Measurements from ENCODE around the gene SLC52A1.

DNA sequence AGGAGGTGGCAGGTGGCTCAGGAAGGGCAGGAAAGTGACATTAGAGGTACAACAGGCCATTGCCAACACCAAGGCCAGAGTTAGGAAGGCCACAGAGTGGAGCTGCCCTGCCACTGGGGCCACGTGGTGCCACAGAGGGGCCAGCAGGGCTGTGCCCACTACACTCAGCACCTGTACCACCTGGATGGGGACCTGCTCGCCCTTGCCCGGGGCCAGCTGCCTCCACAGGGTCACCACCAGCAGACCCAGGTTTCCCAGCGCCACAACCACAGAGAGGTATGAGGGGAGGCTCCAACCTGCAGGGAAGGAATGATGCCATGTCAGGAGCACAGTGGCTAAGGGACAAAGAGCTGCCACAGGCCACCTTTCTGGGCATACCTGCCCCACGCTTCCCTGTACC is 1.2 kb downstream of the SLC52A1 start:
- TF ChIP-seq, protein P1, sequence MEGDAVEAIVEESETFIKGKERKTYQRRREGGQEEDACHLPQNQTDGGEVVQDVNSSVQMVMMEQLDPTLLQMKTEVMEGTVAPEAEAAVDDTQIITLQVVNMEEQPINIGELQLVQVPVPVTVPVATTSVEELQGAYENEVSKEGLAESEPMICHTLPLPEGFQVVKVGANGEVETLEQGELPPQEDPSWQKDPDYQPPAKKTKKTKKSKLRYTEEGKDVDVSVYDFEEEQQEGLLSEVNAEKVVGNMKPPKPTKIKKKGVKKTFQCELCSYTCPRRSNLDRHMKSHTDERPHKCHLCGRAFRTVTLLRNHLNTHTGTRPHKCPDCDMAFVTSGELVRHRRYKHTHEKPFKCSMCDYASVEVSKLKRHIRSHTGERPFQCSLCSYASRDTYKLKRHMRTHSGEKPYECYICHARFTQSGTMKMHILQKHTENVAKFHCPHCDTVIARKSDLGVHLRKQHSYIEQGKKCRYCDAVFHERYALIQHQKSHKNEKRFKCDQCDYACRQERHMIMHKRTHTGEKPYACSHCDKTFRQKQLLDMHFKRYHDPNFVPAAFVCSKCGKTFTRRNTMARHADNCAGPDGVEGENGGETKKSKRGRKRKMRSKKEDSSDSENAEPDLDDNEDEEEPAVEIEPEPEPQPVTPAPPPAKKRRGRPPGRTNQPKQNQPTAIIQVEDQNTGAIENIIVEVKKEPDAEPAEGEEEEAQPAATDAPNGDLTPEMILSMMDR (IDR thresholded peaks at IDR 0.05; ENCODE audit: low read length): no peak
- TF ChIP-seq EZH2 (IDR thresholded peaks at IDR 0.05; ENCODE audit: borderline replicate concordance, low read length): no peak
